H1 (cell line): ENCODE results near the gene ACSM3. TPM values are rescaled to one million over a fixed set of nuclear protein-coding genes. Genes with fewer than 3 reads are reported as not detected.

Experiments
- BCL11A ChIP-seq, 2 experiments: IDR thresholded peaks; one replicate each; pipeline ENCODE4 v1.6.1; 2011; ENCODE audit warnings: low read depth in 2 of 2, low read length in 2 of 2, mild to moderate bottlenecking in 2 of 2
- CBX8 ChIP-seq: fragments of 300-800, 300-1000 bp; sonication (generic); IDR thresholded peaks from 2 replicates; pipeline ENCODE4 v1.7.1; 2016; ENCODE audit warnings: low read depth, low read length, borderline replicate concordance
- CHD7 ChIP-seq: fragments of 300-600 bp; sonication (generic); IDR thresholded peaks from 2 replicates; pipeline ENCODE4 v1.7.1; 2012; ENCODE audit warnings: low read length, moderate library complexity, mild to moderate bottlenecking, inconsistent platforms; ENCODE audit not compliant: insufficient replicate concordance
- EZH2 ChIP-seq: fragments of 200-600 bp; sonication (generic); IDR thresholded peaks from 2 replicates; pipeline ENCODE4 v1.7.1; 2012; ENCODE audit warnings: low read depth, mild to moderate bottlenecking, moderate library complexity, low read length, inconsistent platforms; ENCODE audit not compliant: severe bottlenecking
- polyA plus RNA-seq, 7 experiments: library from polyadenylated mRNA; depleted of rRNA in 3 of 7; stranded (reverse) in 5 of 7; unstranded in 2 of 7; fragments of >200 nt in 5 of 7; fragments of 200-250 nt in 2 of 7; gene quantifications; 1 replicate in 5 of 7; 2 replicates in 1 of 7; 4 replicates in 1 of 7; pipeline versions ENCODE4 v1.2.1 to v1.2.3, GENCODE V29; 2011 to 2013; ENCODE audit warnings: missing spikeins in 2 of 7, mixed read lengths in 2 of 7
- total RNA-seq: library from RNA; stranded (reverse); fragmentation: NEBNext Ultra II Directional; extraction: Animal tissue kit (Norgen Biotek cat#: 25700); gene quantifications from 2 replicates; pipeline ENCODE4 v1.2.1, GENCODE V29; 2021

ACSM3 gene
- total and polyA plus RNA-seq, 2 of the 8 experiments (the other 6 are each of a cell fraction or from before 2014, with no cell fraction given): 5.7 to 6.2 TPM

GRCh38 chr16:20829536-20829935 lies 65.7 kb downstream of the ACSM3 start (continued):
- TF ChIP-seq CHD7: no peak
- no peak for TF ChIP-seq BCL11A (IDR thresholded peaks at IDR 0.05; ENCODE audit: low read depth in 2 of 2, low read length in 2 of 2)
- no peak for TF ChIP-seq EZH2
- TF ChIP-seq CBX8: no peak
